Body of pancreas (tissue), 4 donors: Measurements from ENCODE around the gene RGS6.

Experiments
- CTCF ChIP-seq, 7 experiments: fragments of 450-650 bp in 4 of 7; fragments of 200-600 bp in 3 of 7; sonication (generic) in 3 of 7; IDR thresholded peaks; one replicate each; pipeline ENCODE4 v1.5.1; 2016 to 2019; ENCODE audit warnings: antibody characterized with exemption in 7 of 7
- POLR2A ChIP-seq, 3 donors: fragments of 450-650 bp; IDR thresholded peaks; one replicate each; pipeline ENCODE4 v1.6.1; 2016; ENCODE audit warnings: antibody characterized with exemption in 3 of 3, mild to moderate bottlenecking in 2 of 3

DNA sequence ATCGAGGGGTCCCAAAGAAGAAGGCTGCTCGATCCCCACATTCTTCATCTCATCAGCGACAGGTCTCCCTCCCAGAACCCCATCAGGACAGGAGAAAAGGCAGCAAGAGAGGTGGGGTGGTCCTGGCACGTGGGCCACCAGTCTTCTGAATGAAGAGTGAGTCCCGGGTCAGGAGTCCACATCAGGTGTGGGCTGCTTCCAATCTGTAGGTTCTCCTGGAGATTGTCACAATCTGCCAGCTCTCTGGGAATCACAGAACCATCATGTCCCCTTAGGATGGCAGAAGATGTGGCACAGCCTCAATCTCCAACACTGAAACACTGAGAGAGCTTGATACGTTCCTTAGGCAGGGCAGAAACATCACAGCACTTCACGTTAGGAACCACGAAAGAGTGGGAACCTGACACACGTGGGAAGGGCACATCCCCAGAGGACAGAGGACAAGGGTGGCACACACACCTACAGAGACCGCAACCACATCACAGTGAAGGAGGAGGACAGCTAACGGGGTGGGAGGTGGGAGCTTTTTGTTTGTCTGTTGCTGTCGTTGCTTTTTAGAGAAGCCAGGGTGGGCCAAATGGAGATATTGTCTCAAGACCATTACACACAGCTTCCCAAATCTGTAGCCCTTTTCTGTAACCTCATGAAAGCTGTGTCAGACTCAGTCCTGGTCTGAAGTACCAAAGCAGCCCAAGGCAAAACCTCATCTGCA is 677.1 kb downstream of the RGS6 start:
- TF ChIP-seq CTCF (IDR thresholded peaks at IDR 0.05): no peak
- no peak for TF ChIP-seq POLR2A (IDR thresholded peaks at IDR 0.05)
